ENCODE measurements around the gene NAP1L1. TPM values are rescaled to one million over a fixed set of nuclear protein-coding genes. Genes with fewer than 3 reads are reported as not detected.
A peak's percentile ranks its signal among the peaks of the same experiment; 100 is the strongest.

NAP1L1 gene, protein sequence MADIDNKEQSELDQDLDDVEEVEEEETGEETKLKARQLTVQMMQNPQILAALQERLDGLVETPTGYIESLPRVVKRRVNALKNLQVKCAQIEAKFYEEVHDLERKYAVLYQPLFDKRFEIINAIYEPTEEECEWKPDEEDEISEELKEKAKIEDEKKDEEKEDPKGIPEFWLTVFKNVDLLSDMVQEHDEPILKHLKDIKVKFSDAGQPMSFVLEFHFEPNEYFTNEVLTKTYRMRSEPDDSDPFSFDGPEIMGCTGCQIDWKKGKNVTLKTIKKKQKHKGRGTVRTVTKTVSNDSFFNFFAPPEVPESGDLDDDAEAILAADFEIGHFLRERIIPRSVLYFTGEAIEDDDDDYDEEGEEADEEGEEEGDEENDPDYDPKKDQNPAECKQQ
- 287 and 521 TPM in 2 replicates for total RNA-seq (2014; rRNA removed; shearing (Covaris generic))

DNA sequence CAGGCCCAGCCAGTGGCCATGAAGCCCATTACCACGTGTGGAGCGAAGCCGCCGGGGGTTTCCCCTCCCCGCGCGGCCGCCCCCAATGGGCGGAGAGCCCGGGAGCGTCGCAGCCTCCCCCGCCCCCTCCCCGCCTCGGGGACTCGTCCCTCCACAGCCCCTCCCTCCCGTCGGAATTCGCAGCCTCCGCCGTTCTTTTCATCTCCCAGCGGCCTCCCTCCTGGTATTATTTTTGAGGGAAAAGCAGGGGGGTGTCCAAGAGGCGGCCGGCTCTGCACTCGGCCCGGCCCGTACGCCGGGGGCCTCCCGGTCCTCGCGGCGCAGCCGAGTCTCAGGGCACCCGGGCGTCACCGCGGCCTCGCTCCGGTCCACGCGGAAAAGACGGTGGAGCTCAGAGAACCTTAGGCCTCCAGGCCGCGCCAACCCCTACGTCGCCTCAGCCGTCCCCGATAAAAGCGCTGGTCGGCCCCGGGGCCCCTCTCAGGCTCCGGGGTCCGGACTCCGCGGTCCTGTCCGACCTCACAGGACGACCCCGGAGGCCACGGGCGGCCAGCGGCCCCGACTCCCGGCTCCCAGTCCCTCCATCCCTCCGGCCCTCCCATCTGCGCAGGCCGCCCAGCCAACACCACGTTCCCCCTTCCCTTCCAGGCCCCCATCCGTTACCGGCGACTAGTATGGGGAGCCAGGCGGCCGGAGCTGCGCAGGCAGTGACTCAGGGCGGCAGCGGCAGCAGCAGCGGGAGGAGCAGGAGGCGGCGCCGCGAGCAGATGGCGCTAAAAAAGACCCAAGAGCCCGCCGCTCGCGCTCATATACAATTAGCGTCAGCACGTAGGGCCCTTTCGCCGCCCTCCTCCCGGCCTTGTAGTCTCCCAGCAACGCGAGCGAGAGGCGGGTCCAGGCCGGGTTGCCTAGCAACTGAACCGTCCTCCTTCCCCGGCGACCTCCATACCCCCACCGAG, at the start of gene NAP1L1:
TSS of gene NAP1L1 (minus strand) at position 782 of the 959 bp plus-strand sequence. CDS start 10,466 bp downstream, outside the sequence.
- Histone ChIP-seq H3K27ac (peak within 1 kb of the TSS; percentile 95), H3K9me3 (replicated peaks) (no peaks in the 10 kb centered on the region), H3K4me1 (replicated peaks) (peaks cover 29% of the 10 kb centered on the region), H3K4me3 (peak within 1 kb of the TSS; percentile 91), H3K27me3 (replicated peaks) (no peaks in the 10 kb centered on the region), H3K36me3 (peaks cover 44% of the 10 kb centered on the region)
- peak; percentile 99 for DNase-seq (ENCODE audit: low read depth in 1 of 2, low spot score in 2 of 2)

- Histone ChIP-seq H3K4me1 (replicated peaks) (peaks cover 13% of the 10 kb centered on the region), H3K9me3 (replicated peaks) (no peaks in the 10 kb centered on the region), H3K36me3 (no peaks in the 10 kb centered on the region), H3K27me3 (replicated peaks) (no peaks in the 10 kb centered on the region), H3K27ac (no peak overlapping the region), H3K4me3 (no peak overlapping the region)
- no peak for DNase-seq (ENCODE audit: low read depth in 1 of 2, low spot score in 2 of 2)
Measured at GRCh38 chr12:76127588-76127987, 43.1 kb upstream of the NAP1L1 start.

DNA sequence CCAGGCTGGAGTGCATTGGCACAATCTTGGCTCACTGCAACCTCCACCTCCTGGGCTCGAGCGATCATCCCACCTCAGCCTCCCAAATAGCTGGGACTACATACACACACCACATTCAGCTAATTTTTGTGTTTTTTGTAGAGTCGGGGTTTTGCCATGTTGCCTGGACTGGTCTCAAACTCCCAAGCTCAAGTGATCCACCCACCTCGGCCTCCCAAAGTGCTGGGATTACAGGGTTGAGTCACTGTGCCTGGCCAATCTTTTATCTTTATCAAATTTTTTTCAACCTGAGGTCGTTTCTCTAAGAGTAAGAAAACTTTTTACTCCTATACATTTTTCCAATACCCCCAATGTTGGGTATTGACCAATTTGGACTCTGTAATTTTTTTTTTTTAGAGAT, 40.0 kb upstream of the NAP1L1 start:
- H3K36me3 ChIP-seq, result no peaks in the 10 kb centered on the region
- no peak overlapping the region for H3K4me3 ChIP-seq

GRCh38 chr12:76123259-76124212, 39.1 kb upstream of the NAP1L1 start:
- H3K9me3 ChIP-seq (replicated peaks), result no peaks in the 10 kb centered on the region
- no peaks in the 10 kb centered on the region for H3K27me3 ChIP-seq (replicated peaks)
- H3K36me3 ChIP-seq, result no peaks in the 10 kb centered on the region
- DNase-seq (ENCODE audit: low read depth in 1 of 2, low spot score in 2 of 2), result peak in 1 of 2 experiments; percentile 28
- peaks cover 13% of the 10 kb centered on the region for H3K4me1 ChIP-seq (replicated peaks)
- no peak overlapping the region for H3K4me3 ChIP-seq
- H3K27ac ChIP-seq, result peak overlapping the region; percentile 66

More for the DNA sequence above, 40.0 kb upstream of the NAP1L1 start:
- Histone ChIP-seq H3K4me1 (replicated peaks) (peaks cover 13% of the 10 kb centered on the region), H3K27ac (peak overlapping the region; percentile 66), H3K9me3 (replicated peaks) (no peaks in the 10 kb centered on the region), H3K27me3 (replicated peaks) (no peaks in the 10 kb centered on the region)
- DNase-seq (ENCODE audit: low read depth in 1 of 2, low spot score in 2 of 2), result peak in 1 of 2 experiments; percentile 34

DNA sequence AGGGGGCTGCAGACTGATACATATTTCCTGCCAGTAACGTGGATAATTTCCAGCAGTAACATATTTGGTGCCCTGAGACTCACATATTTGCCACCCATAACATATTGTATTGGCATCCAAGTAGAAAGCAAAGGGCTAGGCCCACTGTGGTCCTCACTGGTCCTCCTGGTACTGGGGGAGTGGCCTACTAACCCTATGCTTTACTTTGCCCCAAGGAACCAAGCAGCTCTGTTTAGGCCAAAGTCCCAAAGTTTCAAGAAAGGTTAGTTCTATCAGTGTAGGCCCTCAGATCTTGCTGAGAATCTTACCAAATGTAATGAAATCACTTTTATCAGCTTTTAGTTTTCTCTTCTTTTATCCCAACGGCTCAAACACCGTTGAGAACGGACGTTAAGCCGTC, 35.4 kb upstream of the NAP1L1 start:
- no peak for DNase-seq (ENCODE audit: low read depth in 1 of 2, low spot score in 2 of 2)
- H3K27me3 ChIP-seq (replicated peaks), result no peaks in the 10 kb centered on the region

GRCh38 chr12:76117751-76118150, 33.3 kb upstream of the NAP1L1 start:
- no peak overlapping the region for H3K27ac ChIP-seq
- DNase-seq (ENCODE audit: low read depth in 1 of 2, low spot score in 2 of 2), result no peak
- H3K4me3 ChIP-seq, result no peak overlapping the region
- H3K36me3 ChIP-seq, result no peaks in the 10 kb centered on the region
- H3K4me1 ChIP-seq (replicated peaks), result no peaks in the 10 kb centered on the region
- H3K27me3 ChIP-seq (replicated peaks), result no peaks in the 10 kb centered on the region
- no peaks in the 10 kb centered on the region for H3K9me3 ChIP-seq (replicated peaks)

More for the DNA sequence above, 35.4 kb upstream of the NAP1L1 start:
- no peaks in the 10 kb centered on the region for H3K9me3 ChIP-seq (replicated peaks)
- H3K4me1 ChIP-seq (replicated peaks), result peaks cover 13% of the 10 kb centered on the region
- no peak overlapping the region for H3K4me3 ChIP-seq
- H3K36me3 ChIP-seq, result no peaks in the 10 kb centered on the region
- H3K27ac ChIP-seq, result no peak overlapping the region

DNA sequence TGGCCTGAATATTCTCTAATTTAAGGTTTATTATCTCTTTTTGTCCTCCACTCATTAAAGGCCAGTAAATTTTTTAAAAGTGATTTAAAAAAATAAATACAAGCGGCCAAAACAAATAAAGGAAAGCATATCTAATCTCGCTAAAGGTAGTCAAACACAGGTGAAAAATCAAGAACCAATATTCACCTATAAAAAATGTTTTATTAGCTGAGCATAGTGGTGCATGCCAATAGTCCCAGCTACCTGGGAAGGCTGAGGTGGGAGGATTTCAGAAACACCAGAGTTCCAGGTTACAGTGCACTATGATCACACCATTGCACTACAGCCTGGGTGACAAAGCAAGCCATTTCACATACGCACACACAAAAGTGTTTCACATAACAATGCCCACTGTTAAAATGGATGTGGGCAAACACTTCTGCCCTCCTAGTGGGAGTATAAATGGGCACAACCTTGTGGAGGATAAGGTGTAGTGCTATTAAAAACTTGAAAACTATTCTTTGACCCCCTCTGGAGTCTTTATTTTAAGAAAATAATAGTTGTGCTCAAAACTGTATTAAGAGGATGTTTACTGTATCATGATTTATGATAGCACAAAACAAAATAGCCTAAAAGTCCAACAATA, 32.7 kb upstream of the NAP1L1 start:
- no peaks in the 10 kb centered on the region for H3K27me3 ChIP-seq (replicated peaks)
- no peaks in the 10 kb centered on the region for H3K36me3 ChIP-seq
- H3K4me3 ChIP-seq, result no peak overlapping the region
- H3K4me1 ChIP-seq (replicated peaks), result no peaks in the 10 kb centered on the region
- H3K27ac ChIP-seq, result no peak overlapping the region
- DNase-seq (ENCODE audit: low read depth in 1 of 2, low spot score in 2 of 2), result no peak
- H3K9me3 ChIP-seq (replicated peaks), result no peaks in the 10 kb centered on the region

DNA sequence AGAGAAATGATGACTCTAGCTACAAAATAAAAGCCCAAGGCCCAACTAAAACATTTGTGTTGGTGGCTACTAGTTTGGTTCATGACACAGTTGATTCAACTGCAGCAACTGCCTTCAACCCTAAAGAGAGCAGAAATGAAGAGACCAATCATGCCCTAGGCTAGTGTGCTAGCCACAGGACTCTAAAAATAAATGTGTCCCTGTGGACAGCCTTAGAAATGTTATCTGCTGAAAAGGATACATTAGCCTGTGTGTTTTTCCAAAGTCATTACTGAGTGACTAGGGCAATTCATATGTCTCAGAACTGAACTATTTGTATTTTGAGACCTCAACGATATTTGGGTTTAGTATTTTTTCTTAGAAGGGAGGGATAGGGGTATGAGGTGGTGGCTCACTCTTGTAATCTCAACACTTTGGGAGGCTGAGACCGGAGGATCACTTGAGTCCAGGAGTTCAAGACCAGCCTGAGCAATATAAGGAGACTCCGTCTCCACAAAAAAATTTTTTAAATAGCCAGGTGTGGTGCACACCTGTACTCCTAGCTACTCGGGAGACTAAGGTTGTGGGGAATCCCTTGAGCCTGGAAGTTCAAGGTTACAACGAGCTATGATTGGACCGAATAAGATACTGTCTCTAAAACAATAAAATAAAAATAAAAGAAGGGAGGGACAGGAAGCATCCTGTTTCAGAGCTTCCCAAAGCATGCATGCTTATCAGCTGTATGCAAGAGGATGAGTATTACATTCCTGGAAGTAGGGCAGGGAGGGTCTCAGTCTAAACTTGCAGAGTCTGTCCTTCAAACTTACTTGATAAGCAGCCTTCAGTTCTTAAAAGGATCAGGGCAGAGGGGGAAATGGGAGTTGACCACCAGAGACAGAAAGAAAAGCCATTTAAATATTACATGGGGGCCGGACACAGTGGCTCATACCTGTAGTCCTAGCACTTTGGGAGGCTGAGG, 29.6 kb upstream of the NAP1L1 start:
- H3K9me3 ChIP-seq (replicated peaks), result no peaks in the 10 kb centered on the region
- no peaks in the 10 kb centered on the region for H3K27me3 ChIP-seq (replicated peaks)
- H3K36me3 ChIP-seq, result no peaks in the 10 kb centered on the region
- H3K4me1 ChIP-seq (replicated peaks), result no peaks in the 10 kb centered on the region
- H3K27ac ChIP-seq, result no peak overlapping the region
- no peak overlapping the region for H3K4me3 ChIP-seq
- no peak for DNase-seq (ENCODE audit: low read depth in 1 of 2, low spot score in 2 of 2)

DNA sequence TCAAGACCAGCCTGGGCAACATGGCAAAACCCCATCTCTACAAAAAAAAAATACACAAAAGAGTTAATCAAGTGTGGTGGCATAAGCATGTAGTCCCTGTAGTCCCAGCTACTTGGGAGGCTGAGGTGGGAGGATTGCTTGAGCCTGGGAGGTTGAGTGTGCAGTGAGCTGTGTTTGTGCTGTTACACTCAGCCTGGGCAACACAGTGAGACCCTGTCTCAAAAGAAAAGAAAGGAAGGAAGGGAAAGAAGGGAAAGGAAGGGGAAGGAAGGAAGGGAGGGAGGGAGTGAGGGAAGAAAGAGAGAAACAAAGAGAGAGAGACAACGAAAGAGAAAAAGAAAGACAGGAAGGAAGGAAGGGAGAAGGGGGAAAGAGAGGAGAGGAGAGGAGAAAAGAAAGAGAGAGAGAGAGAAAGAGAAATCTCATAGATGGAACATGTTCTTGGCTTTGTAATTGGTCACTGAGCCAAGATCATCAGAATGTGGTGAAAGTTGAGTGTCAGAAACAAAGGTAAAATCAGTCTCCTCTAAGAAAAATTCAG, 26.8 kb upstream of the NAP1L1 start:
- DNase-seq (ENCODE audit: low read depth in 1 of 2, low spot score in 2 of 2), result no peak
- Histone ChIP-seq H3K36me3 (no peaks in the 10 kb centered on the region), H3K4me1 (replicated peaks) (no peaks in the 10 kb centered on the region; the same call in 1 of the 2 replicates), H3K9me3 (replicated peaks) (no peaks in the 10 kb centered on the region; the same call in 1 of the 2 replicates), H3K27ac (no peak overlapping the region), H3K27me3 (replicated peaks) (no peaks in the 10 kb centered on the region), H3K4me3 (no peak overlapping the region)

GRCh38 chr12:76109879-76110278, 25.4 kb upstream of the NAP1L1 start:
- H3K4me1 ChIP-seq (replicated peaks), result peaks cover 13% of the 10 kb centered on the region
- no peaks in the 10 kb centered on the region for H3K36me3 ChIP-seq
- H3K27me3 ChIP-seq (replicated peaks), result no peaks in the 10 kb centered on the region
- no peaks in the 10 kb centered on the region; the same call in 1 of the 2 replicates for H3K9me3 ChIP-seq (replicated peaks)
- no peak for DNase-seq (ENCODE audit: low read depth in 1 of 2, low spot score in 2 of 2)
- no peak overlapping the region for H3K4me3 ChIP-seq
- no peak overlapping the region for H3K27ac ChIP-seq

DNA sequence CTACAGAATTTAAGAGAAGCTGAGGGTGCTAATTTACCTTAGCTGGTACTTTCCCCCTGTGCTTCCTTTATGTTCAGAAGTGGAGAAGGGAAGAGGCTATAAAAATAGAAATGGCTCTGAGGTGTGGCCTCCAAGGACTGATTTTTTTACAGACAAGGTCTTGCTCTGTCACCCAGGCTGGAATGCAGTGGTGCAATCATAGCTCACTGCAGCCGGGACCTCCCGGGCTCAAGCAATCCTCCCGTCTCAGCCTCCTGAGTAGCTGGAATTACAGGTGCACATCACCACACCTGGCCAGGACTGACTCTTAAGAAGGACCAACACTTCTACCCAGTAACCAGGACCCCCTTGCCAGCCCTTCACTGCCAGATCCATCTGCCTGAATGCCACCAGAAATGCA, 23.9 kb upstream of the NAP1L1 start:
- no peaks in the 10 kb centered on the region; the same call in 1 of the 2 replicates for H3K9me3 ChIP-seq (replicated peaks)
- no peak overlapping the region for H3K4me3 ChIP-seq
- H3K4me1 ChIP-seq (replicated peaks), result peaks cover 18% of the 10 kb centered on the region
- H3K27me3 ChIP-seq (replicated peaks), result no peaks in the 10 kb centered on the region
- H3K27ac ChIP-seq, result no peak overlapping the region
- no peak for DNase-seq (ENCODE audit: low read depth in 1 of 2, low spot score in 2 of 2)
- no peaks in the 10 kb centered on the region for H3K36me3 ChIP-seq
